GM23338 (cell line): ENCODE results near the gene SH3RF2. TPM values are rescaled to one million over a fixed set of nuclear protein-coding genes. Genes with fewer than 3 reads are reported as not detected.
A peak's percentile ranks its signal among the peaks of the same experiment; 100 is the strongest.

ENCODE experiments used
- ATAC-seq: fragments of 200-7000 bp; cut with Tn5 transposase; 3 replicates; pipeline ENCODE4 v1.9.1; 2020
- DNase-seq: peaks from one replicate; pipeline ENCODE4 v3.0.0-alpha.2; 2015; ENCODE audit warnings: low spot score
- H2AFZ ChIP-seq: fragments of 200-600 bp; sonication (generic); 2 replicates; pipeline ENCODE4 v1.8.0; 2016; ENCODE audit warnings: antibody characterized with exemption, mild to moderate bottlenecking, moderate library complexity
- H3F3A ChIP-seq: fragments of 200-600 bp; sonication (generic); replicated peaks from 2 replicates; pipeline ENCODE4 v1.8.0; 2017; ENCODE audit warnings: antibody characterized with exemption, mixed run types, low read depth
- H3K27ac ChIP-seq: fragments of 200-600 bp; sonication (generic); 2 replicates; pipeline ENCODE4 v1.6.1; 2016; ENCODE audit warnings: low read depth
- H3K27me3 ChIP-seq: fragments of 200-600 bp; sonication (generic); 2 replicates; pipeline ENCODE4 v1.8.0; 2016; ENCODE audit warnings: mild to moderate bottlenecking, mixed run types, moderate library complexity; ENCODE audit not compliant: insufficient read depth
- H3K36me3 ChIP-seq: fragments of 200-600 bp; sonication (generic); 2 replicates; pipeline ENCODE4 v1.8.0; 2016; ENCODE audit warnings: mild to moderate bottlenecking; ENCODE audit not compliant: insufficient read depth
- H3K4me1 ChIP-seq: fragments of 200-600 bp; sonication (generic); 2 replicates; pipeline ENCODE4 v1.8.0; 2016; ENCODE audit warnings: mild to moderate bottlenecking, moderate library complexity; ENCODE audit not compliant: insufficient read depth
- H3K4me2 ChIP-seq: fragments of 200-600 bp; sonication (generic); 2 replicates; pipeline ENCODE4 v1.7.1; 2017; ENCODE audit warnings: mixed run types
- H3K4me3 ChIP-seq: fragments of 200-600 bp; sonication (generic); 2 replicates; pipeline ENCODE4 v1.6.1; 2016; ENCODE audit warnings: mixed run types
- H3K79me2 ChIP-seq: fragments of 200-600 bp; sonication (generic); replicated peaks from 2 replicates; pipeline ENCODE4 v1.8.0; 2017; ENCODE audit warnings: mild to moderate bottlenecking; ENCODE audit not compliant: insufficient read depth
- H3K9me2 ChIP-seq: fragments of 200-600 bp; sonication (generic); 2 replicates; pipeline ENCODE4 v1.8.0; 2017; ENCODE audit not compliant: insufficient read depth
- H4K20me1 ChIP-seq: fragments of 200-600 bp; sonication (generic); replicated peaks from 2 replicates; pipeline ENCODE4 v1.8.0; 2017; ENCODE audit warnings: mild to moderate bottlenecking; ENCODE audit not compliant: insufficient read depth
- H3K27ac Mint-ChIP-seq: 2 replicates; pipeline ENCODE4 v1.8.0; 2020; ENCODE audit warnings: inconsistent platforms, mild to moderate bottlenecking, moderate library complexity, mixed read lengths
- H3K27me3 Mint-ChIP-seq: 3 replicates; pipeline ENCODE4 v1.8.0; 2022; ENCODE audit warnings: low read depth, mild to moderate bottlenecking, moderate library complexity, mixed read lengths, inconsistent platforms; ENCODE audit not compliant: insufficient read depth, poor library complexity
- H3K36me3 Mint-ChIP-seq: 3 replicates; pipeline ENCODE4 v1.8.0; 2021; ENCODE audit warnings: low read depth, mild to moderate bottlenecking, inconsistent platforms, moderate library complexity, mixed read lengths
- H3K4me1 Mint-ChIP-seq: 3 replicates; pipeline ENCODE4 v1.8.0; 2020; ENCODE audit warnings: mild to moderate bottlenecking, inconsistent platforms, mixed read lengths
- H3K4me3 Mint-ChIP-seq: 3 replicates; pipeline ENCODE4 v1.8.0; 2021; ENCODE audit warnings: moderate library complexity, mild to moderate bottlenecking, inconsistent platforms, mixed read lengths
- H3K9me3 Mint-ChIP-seq: 3 replicates; pipeline ENCODE4 v1.8.0; 2020; ENCODE audit warnings: moderate library complexity, mild to moderate bottlenecking, inconsistent platforms, mixed read lengths
- CREB1 ChIP-seq: fragments of 250-450 bp; sonication (Bioruptor Pico); IDR thresholded peaks from 2 replicates; pipeline ENCODE4 v1.5.0; 2020; ENCODE audit warnings: low read depth, mild to moderate bottlenecking, moderate library complexity
- CTCF ChIP-seq, 2 experiments: fragments of 200-600 bp in 1 of 2; sonication (generic) in 1 of 2; conservative IDR thresholded peaks; 2 replicates each; pipeline versions ENCODE4 v1.5.1 to v1.6.1; 2016 to 2017; ENCODE audit warnings: antibody characterized with exemption in 2 of 2, low read depth in 2 of 2, mild to moderate bottlenecking in 2 of 2, moderate library complexity in 1 of 2
- ETS1 ChIP-seq: IDR thresholded peaks from 2 replicates; pipeline ENCODE4 v1.6.1; 2016; ENCODE audit warnings: antibody characterized with exemption
- EZH2 ChIP-seq: fragments of 200-600 bp; sonication (generic); IDR thresholded peaks from one replicate; pipeline ENCODE4 v1.8.0; 2017; ENCODE audit warnings: antibody characterized with exemption, mild to moderate bottlenecking, low read depth; ENCODE audit not compliant: unreplicated experiment
- EZH2phosphoT487 ChIP-seq: fragments of 200-600 bp; sonication (generic); IDR thresholded peaks from one replicate; pipeline ENCODE4 v1.8.1; 2018; ENCODE audit warnings: antibody characterized with exemption; ENCODE audit not compliant: unreplicated experiment
- JUNB ChIP-seq: IDR thresholded peaks from one replicate; pipeline ENCODE4 v1.6.1; 2016; ENCODE audit warnings: antibody characterized with exemption; ENCODE audit not compliant: unreplicated experiment
- NANOG ChIP-seq: IDR thresholded peaks from 2 replicates; pipeline ENCODE4 v1.6.1; 2016; ENCODE audit warnings: antibody characterized with exemption, borderline replicate concordance
- POLR2AphosphoS5 ChIP-seq: IDR thresholded peaks from 2 replicates; pipeline ENCODE4 v1.6.1; 2016; ENCODE audit warnings: antibody characterized with exemption, low read depth
- REST ChIP-seq: IDR thresholded peaks from one replicate; pipeline ENCODE4 v1.6.1; 2018; ENCODE audit warnings: antibody characterized with exemption; ENCODE audit not compliant: unreplicated experiment
- STAT1 ChIP-seq: IDR thresholded peaks from one replicate; pipeline ENCODE4 v1.6.1; 2016; ENCODE audit warnings: antibody characterized with exemption; ENCODE audit not compliant: unreplicated experiment
- ZNF114 ChIP-seq: fragments of 250-450 bp; sonication (Bioruptor Pico); IDR thresholded peaks from 2 replicates; pipeline ENCODE4 v1.5.0; 2020; ENCODE audit warnings: mild to moderate bottlenecking, moderate library complexity
- ZNF331 ChIP-seq: fragments of 250-450 bp; sonication (Bioruptor Pico); IDR thresholded peaks from 2 replicates; pipeline ENCODE4 v1.5.0; 2020; ENCODE audit warnings: low read depth, mild to moderate bottlenecking, moderate library complexity
- ZNF462 ChIP-seq: fragments of 250-450 bp; sonication (Bioruptor Pico); IDR thresholded peaks from 2 replicates; pipeline ENCODE4 v1.5.0; 2020; ENCODE audit warnings: mild to moderate bottlenecking, moderate library complexity
- polyA plus RNA-seq: library from polyadenylated mRNA; unstranded; fragments of >200 nt; fragmentation: Nextera tagmentation; extraction: Ambion mirVana; gene quantifications from 2 replicates; pipeline ENCODE4 v1.2.1, GENCODE V29; 2016
- total RNA-seq: library from RNA; depleted of rRNA; stranded (reverse); fragments of >200 nt; shearing (Covaris generic); gene quantifications from 2 replicates; pipeline ENCODE4 v1.2.3, GENCODE V29; 2014

The SH3RF2 gene
- total and polyA plus RNA-seq, 2 experiments from 2014 or later: 1.7 to 2.4 TPM

- H3K9me3 Mint-ChIP-seq: no peaks in the 10 kb centered on the region
Observed at GRCh38 chr5:146109379-146109778, 173.0 kb downstream of the SH3RF2 start.

More at GRCh38 chr5:146109379-146109778, 173.0 kb downstream of the SH3RF2 start:
- H3K4me2 ChIP-seq: no peak overlapping the region
- H4K20me1 ChIP-seq: 0 out of 2 replicates have a peak, but pooled peaks cover 5% of the 10 kb centered on the region
- H3K4me3 ChIP-seq: no peak overlapping the region
- 0 out of 2 replicates have a peak overlapping the region, but pooled peaks have one; percentile 15 for H3K27ac ChIP-seq
- Mint-ChIP-seq H3K27ac (no peak overlapping the region), H3K36me3 (peaks cover 21% of the 10 kb centered on the region), H3K27me3 (peaks cover 3% of the 10 kb centered on the region), H3K4me1 (no peaks in the 10 kb centered on the region), H3K4me3 (no peak overlapping the region)
- no peak overlapping the region for H2AFZ ChIP-seq
- peak; percentile 68 for ATAC-seq
- no peaks in the 10 kb centered on the region for H3K4me1 ChIP-seq
- no peaks in the 10 kb centered on the region for H3K79me2 ChIP-seq
- no peaks in the 10 kb centered on the region for H3K9me2 ChIP-seq
- TF ChIP-seq POLR2AphosphoS5: no peak
- no peak for TF ChIP-seq STAT1
- no peak for TF ChIP-seq EZH2
- no peak for TF ChIP-seq REST
- no peak for TF ChIP-seq ZNF462 (CRISPR knock-in tag)
- no peak for TF ChIP-seq ZNF331
- no peak for TF ChIP-seq NANOG
- TF ChIP-seq CTCF (conservative IDR thresholded peaks at IDR 0.05; ENCODE audit: low read depth in 2 of 2): no peak
- TF ChIP-seq ZNF114: no peak
- no peak for TF ChIP-seq ETS1
- no peak for TF ChIP-seq JUNB
- TF ChIP-seq CREB1: no peak
- TF ChIP-seq EZH2phosphoT487: no peak
- H3K27me3 ChIP-seq: no peaks in the 10 kb centered on the region
- no peak for DNase-seq
- no peaks in the 10 kb centered on the region for H3F3A ChIP-seq
- peaks cover 25% of the 10 kb centered on the region; the same call in 1 of the 2 replicates for H3K36me3 ChIP-seq
